GM18907 (cell line): Measurements from ENCODE around the gene SLC33A1.
"Not testable (repeated sequence)": the region's sequence is repeated elsewhere in the genome, so short reads cannot be mapped to it uniquely, and the experiment has no call there.

Experiments used
- ATAC-seq: cut with Tn5 transposase; IDR thresholded peaks from one replicate; pipeline ENCODE4 v1.9.1; 2021; ENCODE audit warnings: mild to moderate bottlenecking, moderate library complexity; ENCODE audit not compliant: unreplicated experiment

Gene SLC33A1

GRCh38 chr3:155854141-155854940 lies at the start of gene SLC33A1:
SLC33A1 (minus strand) TSS chr3:155854427; CDS start chr3:155853997, 430 bp downstream.
- peak; percentile 96 for ATAC-seq

- ATAC-seq = no peak
Observed at GRCh38 chr3:155895379-155895900, 41.2 kb upstream of the SLC33A1 start.

DNA sequence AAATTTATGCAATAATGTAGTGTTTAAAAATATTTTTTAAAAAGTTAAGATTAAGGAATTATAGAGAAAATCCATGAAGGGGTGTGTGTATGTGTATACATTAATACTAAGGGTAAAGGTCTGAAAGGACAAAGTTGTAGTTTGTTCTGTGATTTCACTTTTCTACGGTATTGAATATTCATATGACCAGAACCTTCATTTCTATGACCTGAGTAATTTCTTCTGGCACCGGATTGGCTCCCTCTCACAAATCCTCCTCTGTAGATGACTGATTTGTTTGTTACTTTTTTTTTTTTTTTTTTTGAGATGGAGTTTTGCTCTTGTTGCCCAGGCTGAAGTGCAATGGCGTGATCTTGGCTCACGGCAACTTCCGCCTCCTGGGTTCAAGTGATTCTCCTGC lies 37.1 kb upstream of the SLC33A1 start:
- ATAC-seq = no peak

- no peak for ATAC-seq
Observed at GRCh38 chr3:155890671-155891190, 36.5 kb upstream of the SLC33A1 start.

- ATAC-seq = no peak
Observed at GRCh38 chr3:155889952-155890351, 35.7 kb upstream of the SLC33A1 start.

DNA sequence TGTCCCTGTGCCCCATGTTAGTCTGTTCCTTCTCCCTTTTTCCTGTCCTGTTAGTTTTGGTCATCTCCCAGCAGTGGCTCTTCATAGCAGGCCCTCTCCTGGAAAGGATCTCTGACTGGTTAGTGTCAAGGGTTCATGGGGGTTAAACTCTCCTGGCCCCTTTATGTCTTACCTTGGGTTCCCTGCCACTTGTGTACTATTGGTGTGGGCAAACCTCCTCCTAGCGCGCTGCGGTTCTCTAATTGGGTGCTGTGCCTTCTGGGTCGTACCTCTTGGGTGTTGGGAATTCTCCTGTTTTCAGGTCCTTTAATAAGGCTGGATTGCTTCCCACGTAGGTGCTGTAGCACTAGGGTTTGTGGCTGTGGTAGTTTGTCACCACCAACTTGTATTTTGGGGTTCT lies 35.0 kb upstream of the SLC33A1 start:
- no peak for ATAC-seq

GRCh38 chr3:155886915-155887314 lies 32.7 kb upstream of the SLC33A1 start:
- no peak for ATAC-seq

- not testable (repeated sequence) for ATAC-seq
Observed at GRCh38 chr3:155886348-155886747, 32.1 kb upstream of the SLC33A1 start.

GRCh38 chr3:155885292-155885691 lies 31.1 kb upstream of the SLC33A1 start:
- no peak for ATAC-seq

GRCh38 chr3:155884292-155884691 lies 30.1 kb upstream of the SLC33A1 start:
- ATAC-seq = no peak

GRCh38 chr3:155880286-155880685 lies 26.1 kb upstream of the SLC33A1 start:
- peak; percentile 54 for ATAC-seq

GRCh38 chr3:155876503-155876902 lies 22.3 kb upstream of the SLC33A1 start:
- ATAC-seq = no peak

DNA sequence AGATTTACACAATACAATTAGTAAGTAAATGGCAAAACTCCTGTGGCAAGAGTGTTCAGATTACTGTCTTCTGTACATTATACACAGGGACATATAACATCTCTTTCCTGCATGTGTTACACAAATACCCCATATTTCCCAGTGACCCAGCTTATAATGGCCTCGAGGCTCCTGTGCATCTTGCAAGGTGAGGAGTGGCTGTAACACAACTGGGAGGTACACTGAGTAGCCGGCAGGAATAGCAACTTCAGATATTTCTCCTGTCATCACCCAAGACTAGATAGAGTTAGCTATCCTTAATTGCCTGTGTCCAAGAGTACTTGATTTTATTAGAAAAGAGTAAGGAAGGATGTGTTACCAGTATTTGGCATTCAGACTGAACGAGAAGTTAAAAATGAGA lies 21.8 kb upstream of the SLC33A1 start:
- ATAC-seq = no peak

DNA sequence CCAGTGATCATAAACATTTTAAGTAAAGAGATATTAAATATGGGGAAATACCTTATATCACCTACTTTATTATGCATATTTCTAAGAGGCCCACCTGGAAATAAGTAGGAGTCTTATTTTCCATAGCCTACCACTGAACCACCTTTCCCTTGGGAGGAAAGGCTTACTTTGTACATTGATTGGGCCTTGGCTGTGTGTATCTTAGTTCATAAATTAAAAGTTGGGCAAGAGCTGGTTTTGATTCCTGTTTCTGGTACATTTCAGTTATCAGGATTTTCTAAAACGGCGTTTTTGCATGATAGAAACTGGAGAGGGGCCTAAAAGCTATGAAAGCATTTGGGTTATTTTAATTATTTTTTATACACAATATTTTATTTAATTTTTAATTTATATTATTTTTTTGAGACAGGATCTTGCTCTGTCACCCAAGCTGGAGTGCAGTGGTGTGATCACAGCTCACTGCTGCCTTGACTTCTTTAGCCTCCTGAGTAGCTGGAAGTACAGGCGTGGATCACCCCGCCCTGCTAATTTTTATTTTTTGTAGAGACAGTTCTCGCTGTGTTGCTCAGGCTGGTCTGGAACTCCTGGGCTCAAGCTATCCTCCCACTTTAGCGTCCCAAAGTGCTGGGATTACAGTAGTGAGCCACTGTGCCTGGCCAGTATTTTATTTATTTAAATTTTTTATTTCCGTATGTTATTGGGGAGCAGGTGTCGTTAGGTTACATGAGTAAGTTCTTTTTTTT lies 18.8 kb upstream of the SLC33A1 start:
- no peak for ATAC-seq

GRCh38 chr3:155871746-155872158 lies 17.5 kb upstream of the SLC33A1 start:
- ATAC-seq = peak; percentile 15

- peak; percentile 39 for ATAC-seq
Observed at GRCh38 chr3:155870945-155871745, 16.9 kb upstream of the SLC33A1 start.

GRCh38 chr3:155870133-155870944 lies 16.1 kb upstream of the SLC33A1 start, which contains the start of gene GMPS:
GMPS (plus strand) TSS chr3:155870650; CDS start chr3:155870871, 221 bp downstream.
- ATAC-seq = peak; percentile 94

DNA sequence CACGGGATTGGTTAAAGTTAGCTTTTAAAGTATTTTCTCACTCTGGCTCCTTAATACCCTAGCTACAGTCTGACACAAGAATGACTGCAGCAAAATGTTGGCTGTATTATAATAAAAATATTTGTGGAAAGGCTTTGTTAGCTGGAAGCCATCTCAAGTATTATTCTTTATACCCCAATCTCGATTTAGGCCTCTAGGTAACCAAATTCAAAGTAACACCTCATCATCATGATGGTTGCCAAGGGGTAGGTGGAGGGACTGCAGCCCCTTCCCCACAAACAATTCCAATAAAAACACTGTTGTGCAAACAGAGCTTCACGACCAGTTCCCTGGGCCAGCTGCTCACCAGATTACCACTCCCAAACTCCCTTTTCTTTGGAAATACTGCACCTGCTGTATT lies 15.5 kb upstream of the SLC33A1 start:
- no peak for ATAC-seq

GRCh38 chr3:155863072-155863784 lies 9.0 kb upstream of the SLC33A1 start:
- no peak for ATAC-seq
